K562 (cell line): Measurements from ENCODE around the gene PRDM10. TPM values are rescaled to one million over a fixed set of nuclear protein-coding genes. Genes with fewer than 3 reads are reported as not detected.

Experiments used
- ATAC-seq: fragments of 200-7000 bp; cut with Tn5 transposase; 3 replicates; pipeline ENCODE4 v1.9.1; 2020; ENCODE audit warnings: moderate library complexity
- BruUV-seq: library from RNA; stranded (reverse); fragments of 400-500 nt; replicated peaks from 2 replicates; lab custom pipeline; 2021; lab: Mats Ljungman, UMichigan
- CTCF ChIA-PET: fragments of 300-600 bp; formaldehyde crosslinking; extraction: SDS; loops from one replicate; lab custom pipeline; 2021; ENCODE audit warnings: low intra/inter-chr PET ratio; lab: Yijun Ruan, JAX
- POLR2A ChIA-PET: fragments of 300-600, 350-650 bp; sonication (Branson Sonifier 250); formaldehyde crosslinking; extraction: SDS; loops from one replicate; lab custom pipeline; 2021; ENCODE audit warnings: antibody characterized with exemption, inconsistent platforms; lab: Yijun Ruan, JAX
- DNase-seq, 4 experiments: peaks; one replicate each; pipeline versions ENCODE4 v3.0.0 to v3.0.0-alpha.2; 2011 to 2018; ENCODE audit warnings: low spot score in 3 of 4, mixed read lengths in 3 of 4; ENCODE audit errors: extremely low read depth in 1 of 4
- FAIRE-seq: peaks from 2 replicates; lab custom pipeline; 2011; peaks lifted over from hg19 to GRCh38; lab: Jason Lieb, UNC
- H2AFZ ChIP-seq: 2 replicates; pipeline ENCODE4 v1.6.0; 2011; ENCODE audit warnings: low read depth, low read length, control low read depth, inconsistent platforms
- H3K27ac ChIP-seq: fragments of 200-600 bp; 3 replicates; pipeline ENCODE4 v1.8.0; 2011; ENCODE audit warnings: low read depth, mild to moderate bottlenecking, control low read depth, inconsistent platforms, low read length, moderate library complexity, mixed read lengths; ENCODE audit errors: extremely low read depth
- H3K27me3 ChIP-seq, 2 experiments: fragments of 300-600 bp in 1 of 2; 2 replicates in 1 of 2; 3 replicates in 1 of 2; pipeline versions ENCODE4 v1.6.0 to v1.8.0; 2011; ENCODE audit warnings: inconsistent platforms in 2 of 2, low read length in 2 of 2, mild to moderate bottlenecking in 1 of 2, mixed read lengths in 1 of 2, moderate library complexity in 1 of 2; ENCODE audit not compliant: control insufficient read depth in 2 of 2, insufficient read depth in 2 of 2
- H3K36me3 ChIP-seq: fragments of 300-600 bp; 3 replicates; pipeline ENCODE4 v1.8.0; 2011; ENCODE audit warnings: mild to moderate bottlenecking, low read length, inconsistent platforms; ENCODE audit not compliant: control insufficient read depth, insufficient read depth
- H3K4me1 ChIP-seq, 2 experiments: fragments of 200-600 bp in 1 of 2; replicated peaks in 1 of 2; 2 replicates in 1 of 2; 3 replicates in 1 of 2; pipeline versions ENCODE4 v1.5.1 to v1.8.0; 2011; ENCODE audit warnings: inconsistent platforms in 2 of 2, low read length in 2 of 2, mild to moderate bottlenecking in 1 of 2, mixed read lengths in 1 of 2, moderate library complexity in 1 of 2; ENCODE audit not compliant: control insufficient read depth in 2 of 2, insufficient read depth in 2 of 2
- H3K4me2 ChIP-seq: 2 replicates; pipeline ENCODE4 v1.6.1; 2011; ENCODE audit warnings: low read length, control low read depth, inconsistent platforms, mixed read lengths; ENCODE audit not compliant: insufficient read depth
- H3K4me3 ChIP-seq: fragments of 200-600 bp; sonication (generic), shearing (Covaris generic); 2 replicates; pipeline ENCODE4 v1.5.1; 2016; ENCODE audit warnings: control low read depth, inconsistent platforms
- H3K79me2 ChIP-seq: fragments of 200-600 bp; 3 replicates; pipeline ENCODE4 v1.8.0; 2011; ENCODE audit warnings: low read length, inconsistent platforms; ENCODE audit not compliant: control insufficient read depth, insufficient read depth
- H3K9ac ChIP-seq, 2 experiments: 2 replicates each; pipeline versions ENCODE4 v1.6.0 to v1.6.1; 2011; ENCODE audit warnings: low read depth in 2 of 2, low read length in 2 of 2, control low read depth in 1 of 2, inconsistent platforms in 1 of 2, mild to moderate bottlenecking in 1 of 2, mixed read lengths in 1 of 2; ENCODE audit not compliant: insufficient read depth in 1 of 2
- H3K9me1 ChIP-seq: one replicate; pipeline ENCODE4 v1.6.0; 2011; ENCODE audit warnings: inconsistent platforms, mild to moderate bottlenecking, low read length, moderate library complexity; ENCODE audit not compliant: control insufficient read depth, insufficient read depth
- H3K9me3 ChIP-seq: replicated peaks from 2 replicates; pipeline ENCODE4 v1.5.1; 2011; ENCODE audit warnings: low read depth, low read length, inconsistent platforms; ENCODE audit not compliant: control insufficient read depth, insufficient read depth
- H4K20me1 ChIP-seq: replicated peaks from 2 replicates; pipeline ENCODE4 v1.6.1; 2011; ENCODE audit warnings: low read length, inconsistent platforms, mixed read lengths; ENCODE audit not compliant: control insufficient read depth, insufficient read depth
- ARHGAP35 ChIP-seq: fragments of 450-650 bp; IDR thresholded peaks from 2 replicates; pipeline ENCODE4 v1.6.1; 2018; ENCODE audit not compliant: partially characterized antibody
- FOXM1 ChIP-seq, 2 experiments: fragments of 450-650 bp in 1 of 2; sonication (generic) in 1 of 2; formaldehyde crosslinking in 1 of 2; IDR thresholded peaks; 2 replicates each; pipeline versions ENCODE4 v1.6.1 to v1.9.0; 2017 to 2022; ENCODE audit warnings: low read depth in 2 of 2, mild to moderate bottlenecking in 2 of 2, missing genetic modification reagents in 1 of 2, moderate library complexity in 1 of 2
- HMBOX1 ChIP-seq: sonication (generic); IDR thresholded peaks from 2 replicates; pipeline ENCODE4 v1.6.1; 2016
- JUN ChIP-seq, 2 experiments: sonication (generic) in 1 of 2; formaldehyde crosslinking in 1 of 2; IDR thresholded peaks; 2 replicates each; pipeline versions ENCODE4 v1.6.1 to v1.8.0; 2012 to 2022; ENCODE audit warnings: borderline replicate concordance in 2 of 2, mild to moderate bottlenecking in 2 of 2, improper control_type of control experiment in 1 of 2, low read depth in 1 of 2, low read length in 1 of 2, missing genetic modification reagents in 1 of 2
- LEF1 ChIP-seq: fragments of 450-650 bp; IDR thresholded peaks from 2 replicates; pipeline ENCODE4 v1.6.1; 2016; ENCODE audit warnings: mild to moderate bottlenecking
- MBD2 ChIP-seq: sonication (generic); IDR thresholded peaks from 2 replicates; pipeline ENCODE4 v1.6.1; 2016; ENCODE audit warnings: low read depth, borderline replicate concordance
- POLR2AphosphoS5 ChIP-seq: IDR thresholded peaks from 2 replicates; pipeline ENCODE4 v1.6.1; 2011; ENCODE audit warnings: mild to moderate bottlenecking, low read depth, low read length, moderate library complexity; ENCODE audit not compliant: control insufficient read depth, insufficient read depth
- RNF2 ChIP-seq: sonication (generic); IDR thresholded peaks from 2 replicates; pipeline ENCODE4 v1.6.1; 2016
- SMARCE1 ChIP-seq: fragments of 450-650 bp; IDR thresholded peaks from 2 replicates; pipeline ENCODE4 v1.7.1; 2016; ENCODE audit warnings: mild to moderate bottlenecking
- THRA ChIP-seq: fragments of 450-650 bp; IDR thresholded peaks from 2 replicates; pipeline ENCODE4 v1.6.1; 2017; ENCODE audit warnings: mild to moderate bottlenecking, moderate library complexity
- ZHX1 ChIP-seq: fragments of 150-350 bp; conservative IDR thresholded peaks from 2 replicates; pipeline ENCODE4 v1.6.1; 2014; ENCODE audit warnings: low read length
- ZNF589 ChIP-seq: fragments of 200-800 bp; sonication (Bioruptor generic); IDR thresholded peaks from 2 replicates; pipeline ENCODE4 v1.6.1; 2016; ENCODE audit warnings: low read depth, missing genetic modification characterization, missing compliant biosample characterization
- WGBS: fragments of 100-300 bp; shearing (Covaris generic); methylation state at CpG from one replicate; pipeline ENCODE4 v1.1.6; 2016; ENCODE audit warnings: low coverage, mixed read lengths; ENCODE audit not compliant: insufficient coverage; ENCODE audit errors: missing lambda C conversion rate; 5-methylcytosine and 5-hydroxymethylcytosine counted together
- in situ Hi-C: fragments of 300-500 bp; cut with MboI; formaldehyde crosslinking; loops from 4 replicates; pipeline ENCODE4 v1.15.0; 2018; ENCODE audit warnings: inconsistent platforms, mixed read lengths
- intact Hi-C: fragments of 100-400 bp; cut with micrococcal nuclease; formaldehyde crosslinking; loops from 2 replicates; pipeline ENCODE4 v1.14.2; 2022
- polyA plus RNA-seq, 8 experiments: library from polyadenylated mRNA; depleted of rRNA in 4 of 8; stranded (reverse) in 5 of 8; unstranded in 3 of 8; fragments of >200 nt; fragmentation: Nextera tagmentation in 2 of 8; fragmentation: Illumina TruSeq in 1 of 8; extraction: Ambion mirVana in 2 of 8; extraction: Trizol in 1 of 8; gene quantifications; 2 replicates each; pipeline versions ENCODE4 v1.2.1 to v1.2.3, GENCODE V29; 2011 to 2014; ENCODE audit warnings: inconsistent platforms in 1 of 8, missing spikeins in 1 of 8
- total RNA-seq, 7 experiments: library from RNA; depleted of rRNA in 6 of 7; stranded (reverse); fragments of >200 nt in 6 of 7; fragmentation: Illumina TruSeq in 2 of 7; extraction: Trizol in 2 of 7; gene quantifications; 2 replicates each; pipeline versions ENCODE4 v1.2.1 to v1.2.3, GENCODE V29; 2011 to 2021; ENCODE audit warnings: low replicate concordance in 1 of 7

PRDM10 gene
- total and polyA plus RNA-seq, 9 of the 15 experiments (the other 6 are each of a cell fraction or from before 2014, with no cell fraction given): 0.89 to 9.3 (median 4.5) TPM

GRCh38 chr11:130006929-130007328 lies 4.3 kb upstream of the PRDM10 start:
- Histone ChIP-seq H3K4me2 (peak overlapping the region; percentile 73), H3K9me3 (no peaks in the 10 kb centered on the region), H4K20me1 (no peaks in the 10 kb centered on the region), H3K9ac (peak overlapping the region in 1 of 2 experiments; percentile 51; a peak in 2 of 4 replicates), H3K79me2 (peaks cover 11% of the 10 kb centered on the region; the same call in 2 of the 3 replicates), H3K27ac (peak overlapping the region; percentile 62), H3K27me3 (no peaks in the 10 kb centered on the region), H3K9me1 (no peaks in the 10 kb centered on the region), H2AFZ (peak overlapping the region; percentile 66), H3K36me3 (no peaks in the 10 kb centered on the region), H3K4me1 (peaks cover 17 to 34% of the 10 kb centered on the region in 2 experiments), H3K4me3 (no peak overlapping the region)
- DNase-seq (peak; percentile 37 to 77 (median 54)), FAIRE-seq (peak; percentile 67), ATAC-seq (no peak)
- WGBS: 0% methylated on average over 3 of the region's 3 CpGs
- POLR2A ChIA-PET: interaction anchor here (0.5 to 2.2 kb wide), 8 partner anchors 10 to 131 kb away, joined by 3 to 11 read pairs (median 3); partner anchors contain the start of gene APLP2
- in situ Hi-C loops: no loop called here
- BruUV-seq: no TSS peak
- CTCF ChIA-PET: no interaction called here
- intact Hi-C loops: no loop called here
- peak; percentile 76 for TF ChIP-seq POLR2AphosphoS5
- TF ChIP-seq LEF1: peak; percentile 86; the same call in 1 of the 2 replicates
- no peak for TF ChIP-seq JUN (IDR thresholded peaks at IDR 0.05; ENCODE audit: borderline replicate concordance, low read depth, low read length)
- no peak for TF ChIP-seq JUN (CRISPR knock-in tag; IDR thresholded peaks at IDR 0.05; ENCODE audit: borderline replicate concordance)
- peak; percentile 62 for TF ChIP-seq FOXM1 (IDR thresholded peaks at IDR 0.05; ENCODE audit: low read depth)
- no peak for TF ChIP-seq FOXM1 (CRISPR knock-in tag; IDR thresholded peaks at IDR 0.05; ENCODE audit: low read depth)
- 0 out of 2 replicates have a peak, but pooled peaks have one; percentile 32 for TF ChIP-seq MBD2
- TF ChIP-seq HMBOX1: peak; percentile 69; the same call in 1 of the 2 replicates
- TF ChIP-seq ZHX1: no peak
- 0 out of 2 replicates have a peak, but pooled peaks have one; percentile 39 for TF ChIP-seq RNF2
- no peak for TF ChIP-seq ARHGAP35
- no peak for TF ChIP-seq ZNF589 (CRISPR knock-in tag)
- TF ChIP-seq SMARCE1: peak; percentile 84
- TF ChIP-seq THRA: no peak
